Psoas muscle (tissue), 8 donors: ENCODE results near the gene CDH20. TPM values are rescaled to one million over a fixed set of nuclear protein-coding genes. Genes with fewer than 3 reads are reported as not detected.

ENCODE experiments used
- ATAC-seq, 4 donors: fragments of 200-7000 bp; cut with Tn5 transposase; one replicate each; pipeline ENCODE4 v1.9.1; 2020; ENCODE audit warnings: moderate library complexity in 3 of 4, mild to moderate bottlenecking in 2 of 4
- DNase-seq, 2 donors: peaks; one replicate each; pipeline ENCODE4 v3.0.0-alpha.2; 2020
- H3K27ac ChIP-seq: fragments of 200-600 bp; one replicate; pipeline ENCODE4 v1.8.0; 2022
- H3K27me3 ChIP-seq, 3 donors: fragments of 200-600 bp in 1 of 3; one replicate each; pipeline versions ENCODE4 v1.6.1 to v1.8.0; 2013 to 2022; ENCODE audit warnings: low read length in 2 of 3, mild to moderate bottlenecking in 2 of 3, moderate library complexity in 1 of 3; ENCODE audit not compliant: insufficient read depth in 3 of 3
- H3K36me3 ChIP-seq, 2 donors: fragments of 200-600 bp in 1 of 2; one replicate each; pipeline versions ENCODE4 v1.6.1 to v1.8.0; 2013 to 2022; ENCODE audit warnings: low read depth in 1 of 2, mild to moderate bottlenecking in 1 of 2, moderate library complexity in 1 of 2; ENCODE audit not compliant: insufficient read depth in 1 of 2
- H3K4me1 ChIP-seq: fragments of 200-600 bp; one replicate; pipeline ENCODE4 v1.8.0; 2022
- H3K4me3 ChIP-seq: fragments of 200-600 bp; one replicate; pipeline ENCODE4 v1.8.0; 2022; ENCODE audit warnings: mild to moderate bottlenecking
- H3K9me3 ChIP-seq: fragments of 200-600 bp; one replicate; pipeline ENCODE4 v1.8.0; 2022
- CTCF ChIP-seq: fragments of 200-600 bp; IDR thresholded peaks from one replicate; pipeline ENCODE4 v1.8.0; 2022; ENCODE audit warnings: antibody characterized with exemption
- WGBS, 3 donors: extraction: QIAGEN DNeasy Blood & Tissue Kit; methylation state at CpG; one replicate each; pipeline versions ENCODE4 v1.1.6 to v1.1.7; 2013; 5-methylcytosine and 5-hydroxymethylcytosine counted together
- intact Hi-C, 2 donors: fragments of 100-400 bp; cut with DNase I; formaldehyde crosslinking; loops; one replicate each; pipeline versions ENCODE4 v1.11.0 to v1.14.2; 2022
- polyA plus RNA-seq, 3 donors: library from polyadenylated mRNA; stranded (reverse); fragments of 200-250 nt; gene quantifications; one replicate each; pipeline ENCODE4 v1.2.3, GENCODE V29; 2013
- total RNA-seq, 4 donors: library from RNA; stranded (reverse); fragmentation: NEBNext Ultra II Directional in 2 of 4; extraction: Animal tissue kit (Norgen Biotek cat#: 25700) in 2 of 4; gene quantifications; one replicate each; pipeline versions ENCODE4 v1.2.1 to v1.2.4, GENCODE V29; 2021 to 2023
- donor health status: healthy with polysubstance abuse.
- donor health status: DM: no; HTN: no; CAD: no; lungs with moderate emphysema.
- donor health status: Bipolar disorder and iron deficiency.
- donor health status: healthy.
- donor health status: DM: yes; HTN: yes; CAD: no.
- donor health status: DM: no; HTN: no; CAD: no.
- donor health status: DM: no; HTN: no; CAD: no.
- donor health status: DM: yes; HTN: yes; CAD: no.

CDH20 gene
- total and polyA plus RNA-seq, 7 donors = 0.10 to 16.3 (median 2.6) TPM

- WGBS, 3 donors = 92 to 100% (median 95%) methylated on average over 1 of the region's 1 CpG
- H3K36me3 ChIP-seq = no peaks in the 10 kb centered on the region
- H3K4me3 ChIP-seq = no peak overlapping the region
- intact Hi-C loops = loop anchor here (5.0 to 10.0 kb wide), 3 partner anchors 309 to 551 kb away; partner anchors contain the start of gene RNF152 (in 1 of the 2)
- ATAC-seq (no peak), DNase-seq (no peak)
- no peaks in the 10 kb centered on the region for H3K9me3 ChIP-seq
- no peak for TF ChIP-seq CTCF
- no peaks in the 10 kb centered on the region for H3K4me1 ChIP-seq
- no peak overlapping the region for H3K27ac ChIP-seq
- H3K27me3 ChIP-seq = peaks cover 0 to 2% (median 0%) of the 10 kb centered on the region in 3 donors
Observed at GRCh38 chr18:61583548-61583947, 250.3 kb downstream of the CDH20 start.

GRCh38 chr18:61587865-61588264, 254.6 kb downstream of the CDH20 start:
- no peak for DNase-seq
- no peaks in the 10 kb centered on the region for H3K36me3 ChIP-seq
- H3K27me3 ChIP-seq = no peaks in the 10 kb centered on the region
- H3K9me3 ChIP-seq = no peaks in the 10 kb centered on the region
- H3K27ac ChIP-seq = no peak overlapping the region
- no peak for TF ChIP-seq CTCF
- no peak for ATAC-seq
- no peak overlapping the region for H3K4me3 ChIP-seq
- H3K4me1 ChIP-seq = no peaks in the 10 kb centered on the region
- intact Hi-C loops = loop anchor here in 1 of 2 donors (10.0 kb wide), 1 partner anchor 547 kb away; no protein-coding TSS in a partner anchor
- 49 to 62% (median 49%) methylated on average over 2 of the region's 2 CpGs for WGBS, 3 donors

GRCh38 chr18:61589053-61589723, 256.0 kb downstream of the CDH20 start:
- 77 to 79% (median 78%) methylated on average over 6 of the region's 6 CpGs for WGBS, 3 donors
- no peak overlapping the region for H3K4me3 ChIP-seq
- no peaks in the 10 kb centered on the region for H3K36me3 ChIP-seq
- no peaks in the 10 kb centered on the region for H3K4me1 ChIP-seq
- no peak overlapping the region for H3K27ac ChIP-seq
- H3K9me3 ChIP-seq = no peaks in the 10 kb centered on the region
- H3K27me3 ChIP-seq = no peaks in the 10 kb centered on the region
- no peak for TF ChIP-seq CTCF
- DNase-seq = no peak
- no peak for ATAC-seq
- intact Hi-C loops = loop anchor here in 1 of 2 donors (10.0 kb wide), 1 partner anchor 546 kb away; no protein-coding TSS in a partner anchor

GRCh38 chr18:61589724-61590065, 256.5 kb downstream of the CDH20 start:
- Histone ChIP-seq H3K27ac (no peak overlapping the region), H3K9me3 (no peaks in the 10 kb centered on the region), H3K27me3 (no peaks in the 10 kb centered on the region), H3K4me1 (no peaks in the 10 kb centered on the region), H3K4me3 (no peak overlapping the region), H3K36me3 (no peaks in the 10 kb centered on the region)
- TF ChIP-seq CTCF = no peak
- no peak for ATAC-seq
- 36 to 56% (median 50%) methylated on average over 4 of the region's 4 CpGs for WGBS, 3 donors
- no peak for DNase-seq
- intact Hi-C loops = loop anchor here in 1 of 2 donors (10.0 kb wide), 1 partner anchor 545 kb away; no protein-coding TSS in a partner anchor

GRCh38 chr18:61591253-61591652, 258.0 kb downstream of the CDH20 start:
- Histone ChIP-seq H3K9me3 (no peaks in the 10 kb centered on the region), H3K4me3 (no peak overlapping the region), H3K27ac (no peak overlapping the region), H3K27me3 (no peaks in the 10 kb centered on the region), H3K4me1 (no peaks in the 10 kb centered on the region), H3K36me3 (no peaks in the 10 kb centered on the region)
- ATAC-seq = no peak
- no peak for DNase-seq
- no peak for TF ChIP-seq CTCF
- intact Hi-C loops = no loop called here
